GM12891 (cell line): ENCODE data around the gene MSH2.
A peak's percentile ranks its signal among the peaks of the same experiment; 100 is the strongest.

Experiments used
- DNase-seq: peaks from one replicate; pipeline ENCODE4 v3.0.0; 2011; ENCODE audit warnings: low spot score; ENCODE audit not compliant: insufficient read length
- FAIRE-seq: peaks from 2 replicates; lab custom pipeline; 2011; peaks lifted over from hg19 to GRCh38; lab: Jason Lieb, UNC
- PAX5 ChIP-seq: IDR thresholded peaks from 2 replicates; pipeline ENCODE4 v1.6.1; 2011; ENCODE audit warnings: low read length, moderate library complexity, mild to moderate bottlenecking; ENCODE audit not compliant: insufficient read depth, severe bottlenecking
- POLR2A ChIP-seq: IDR thresholded peaks from 2 replicates; pipeline ENCODE4 v1.6.1; 2011; ENCODE audit warnings: low read depth, low read length, control low read depth
- POLR2AphosphoS5 ChIP-seq: IDR thresholded peaks from 2 replicates; pipeline ENCODE4 v1.6.1; 2011; ENCODE audit warnings: low read depth, low read length, control low read depth
- POU2F2 ChIP-seq: IDR thresholded peaks from 2 replicates; pipeline ENCODE4 v1.6.1; 2011; ENCODE audit warnings: low read depth, mild to moderate bottlenecking, control low read depth, low read length, moderate library complexity
- SPI1 ChIP-seq: IDR thresholded peaks from 2 replicates; pipeline ENCODE4 v1.6.1; 2011; ENCODE audit warnings: low read depth, low read length, control low read depth
- TAF1 ChIP-seq: IDR thresholded peaks from 2 replicates; pipeline ENCODE4 v1.6.1; 2011; ENCODE audit warnings: low read depth, low read length, control low read depth

The MSH2 gene

DNA sequence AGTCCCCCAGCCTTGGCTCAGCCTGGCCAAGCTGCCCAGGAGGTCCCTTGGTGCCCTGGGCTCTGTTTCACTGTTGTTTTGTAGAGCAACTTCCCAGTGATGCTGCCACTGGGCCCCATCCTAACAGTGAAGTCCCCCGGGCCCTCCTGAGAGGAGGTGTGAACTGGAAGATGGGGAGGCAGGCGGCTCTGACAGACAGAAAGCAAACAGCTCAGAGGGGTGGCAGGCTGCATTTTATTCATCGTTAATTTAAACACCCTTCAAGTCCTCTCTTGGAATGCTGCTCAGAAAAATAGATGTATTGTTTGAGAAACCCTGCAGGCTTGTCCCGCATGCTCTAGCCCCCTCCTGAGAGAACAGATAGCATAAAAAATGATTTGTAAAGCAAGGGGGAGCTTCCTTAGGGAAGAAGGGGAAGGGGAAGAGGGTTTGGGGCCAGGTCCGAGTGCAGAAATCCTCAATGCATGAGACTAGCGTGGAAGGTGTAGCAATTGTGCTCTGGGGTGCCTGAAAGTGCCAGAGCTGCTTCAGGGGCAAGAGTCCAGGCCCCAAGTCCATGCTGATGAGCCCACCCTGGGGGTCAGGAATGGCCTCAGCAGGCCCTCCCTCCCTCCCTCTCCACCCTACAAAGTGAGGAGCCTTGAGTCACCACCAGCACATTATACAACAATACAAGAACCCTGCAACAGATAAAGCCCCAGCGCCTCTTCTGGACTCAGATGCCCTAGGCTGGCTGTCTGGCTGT lies 113.6 kb downstream of the MSH2 start:
- TF ChIP-seq TAF1 (no peak), SPI1 (no peak), PAX5 (no peak), POLR2AphosphoS5 (no peak), POU2F2 (no peak), POLR2A (no peak)
- FAIRE-seq, result no peak
- no peak for DNase-seq

DNA sequence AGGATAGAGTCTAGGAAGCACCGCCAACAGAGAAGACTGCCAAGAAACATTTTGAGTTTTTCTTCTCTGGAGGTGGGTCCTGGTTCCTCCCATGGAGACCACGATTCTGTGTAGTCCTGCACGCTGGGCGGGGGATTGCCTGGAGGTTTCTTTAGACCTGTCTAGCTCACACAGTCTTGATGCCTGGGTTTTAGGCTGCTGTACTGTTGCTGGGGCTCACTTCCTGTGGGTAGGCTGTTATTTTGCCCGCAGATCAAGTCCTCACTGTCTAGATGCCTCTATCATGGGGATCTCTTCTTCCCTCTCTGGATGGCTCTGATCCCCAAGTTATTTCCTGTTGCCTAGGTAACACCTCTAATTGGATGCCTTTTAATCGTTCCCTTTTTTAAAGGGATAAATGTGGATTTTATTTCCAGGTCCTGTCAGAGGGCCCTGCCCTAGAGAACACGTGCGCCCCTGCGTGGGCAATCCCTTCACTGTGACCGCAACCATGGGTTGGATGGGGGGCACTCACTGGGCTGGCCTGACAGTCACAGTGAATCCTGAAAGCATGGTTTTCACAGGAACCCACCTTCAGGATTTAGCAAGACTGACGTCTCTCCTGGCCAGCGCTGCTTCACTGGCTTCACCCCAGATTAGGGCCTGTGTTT lies 115.7 kb downstream of the MSH2 start:
- DNase-seq (no peak), FAIRE-seq (no peak)
- TF ChIP-seq TAF1 (no peak), POLR2A (no peak), SPI1 (no peak), POLR2AphosphoS5 (no peak), PAX5 (no peak), POU2F2 (no peak)

DNA sequence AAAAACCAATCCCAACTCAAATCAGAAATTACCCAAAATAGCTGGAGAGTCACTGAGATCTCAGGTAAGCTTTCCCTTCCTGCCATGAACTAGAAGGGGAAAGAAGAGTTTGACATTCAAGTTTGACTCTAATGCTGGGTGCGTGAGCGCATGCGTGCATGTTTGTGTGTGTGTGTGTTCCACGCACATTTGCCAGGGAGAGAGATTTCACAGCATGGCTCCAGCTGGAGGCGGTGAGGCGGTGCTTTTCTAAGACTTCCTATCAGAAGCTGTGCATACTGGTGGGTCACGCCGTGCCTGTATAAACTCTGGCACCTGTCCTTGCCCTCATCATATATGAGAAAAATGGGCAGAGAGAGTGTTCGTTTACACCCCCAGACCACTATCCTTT lies 116.2 kb downstream of the MSH2 start:
- TF ChIP-seq POLR2AphosphoS5 (no peak), SPI1 (no peak), POLR2A (no peak), POU2F2 (no peak), TAF1 (no peak), PAX5 (no peak)
- FAIRE-seq, result no peak
- DNase-seq, result no peak

DNA sequence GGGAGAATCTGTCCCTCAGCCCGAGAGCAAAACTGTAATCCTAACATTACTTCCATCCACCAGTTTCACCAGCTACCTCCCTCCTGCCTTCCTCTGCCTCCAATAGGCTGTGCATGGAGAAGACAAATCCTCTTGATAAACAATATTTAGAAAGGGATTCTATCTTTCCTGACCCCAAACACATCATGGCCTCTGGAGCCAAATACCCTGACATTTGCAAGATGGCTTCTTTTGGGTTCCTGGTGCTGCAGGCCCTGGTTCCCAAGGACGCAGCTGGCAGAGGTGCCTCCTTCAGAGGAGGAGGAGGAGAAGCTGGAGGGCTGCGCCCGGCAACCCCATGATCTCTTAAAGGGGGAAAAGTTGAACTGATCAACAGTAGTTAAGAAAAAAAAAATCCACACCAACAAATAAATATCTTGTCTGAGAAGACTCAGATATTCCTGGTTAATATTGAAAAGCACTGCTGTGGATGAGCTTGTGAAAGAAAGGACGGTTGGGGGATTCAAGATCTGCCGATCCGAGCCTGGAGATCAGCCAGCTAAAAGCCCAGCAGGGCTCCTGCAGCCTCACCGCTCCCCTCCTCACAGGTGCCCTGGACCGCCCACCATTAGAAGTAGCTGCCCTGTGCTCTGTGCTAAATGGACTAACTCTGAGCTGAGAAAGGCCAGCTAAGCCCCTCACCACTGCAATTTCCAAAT lies 116.8 kb downstream of the MSH2 start:
- FAIRE-seq (no peak), DNase-seq (no peak)
- TF ChIP-seq PAX5 (no peak), TAF1 (no peak), SPI1 (no peak), POLR2AphosphoS5 (no peak), POLR2A (no peak), POU2F2 (no peak)

DNA sequence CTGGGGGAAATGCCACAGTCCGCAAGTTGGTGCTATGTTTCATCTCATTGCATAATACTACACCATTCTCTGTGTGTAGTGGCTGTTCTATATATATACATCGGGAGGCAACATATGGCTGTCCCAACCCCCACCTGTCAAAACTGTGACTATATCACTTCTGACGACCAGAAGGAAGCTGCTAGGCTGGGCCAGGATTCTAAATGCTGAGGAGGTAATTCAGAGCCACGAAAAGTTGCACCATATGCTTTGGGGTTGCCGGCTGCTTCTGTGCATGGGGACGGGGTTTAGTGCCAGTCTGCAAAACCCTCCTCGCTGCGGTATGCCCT lies 117.3 kb downstream of the MSH2 start:
- no peak for DNase-seq
- TF ChIP-seq POU2F2 (no peak), POLR2AphosphoS5 (no peak), PAX5 (no peak), SPI1 (no peak), POLR2A (no peak), TAF1 (no peak)
- FAIRE-seq, result peak; percentile 71

DNA sequence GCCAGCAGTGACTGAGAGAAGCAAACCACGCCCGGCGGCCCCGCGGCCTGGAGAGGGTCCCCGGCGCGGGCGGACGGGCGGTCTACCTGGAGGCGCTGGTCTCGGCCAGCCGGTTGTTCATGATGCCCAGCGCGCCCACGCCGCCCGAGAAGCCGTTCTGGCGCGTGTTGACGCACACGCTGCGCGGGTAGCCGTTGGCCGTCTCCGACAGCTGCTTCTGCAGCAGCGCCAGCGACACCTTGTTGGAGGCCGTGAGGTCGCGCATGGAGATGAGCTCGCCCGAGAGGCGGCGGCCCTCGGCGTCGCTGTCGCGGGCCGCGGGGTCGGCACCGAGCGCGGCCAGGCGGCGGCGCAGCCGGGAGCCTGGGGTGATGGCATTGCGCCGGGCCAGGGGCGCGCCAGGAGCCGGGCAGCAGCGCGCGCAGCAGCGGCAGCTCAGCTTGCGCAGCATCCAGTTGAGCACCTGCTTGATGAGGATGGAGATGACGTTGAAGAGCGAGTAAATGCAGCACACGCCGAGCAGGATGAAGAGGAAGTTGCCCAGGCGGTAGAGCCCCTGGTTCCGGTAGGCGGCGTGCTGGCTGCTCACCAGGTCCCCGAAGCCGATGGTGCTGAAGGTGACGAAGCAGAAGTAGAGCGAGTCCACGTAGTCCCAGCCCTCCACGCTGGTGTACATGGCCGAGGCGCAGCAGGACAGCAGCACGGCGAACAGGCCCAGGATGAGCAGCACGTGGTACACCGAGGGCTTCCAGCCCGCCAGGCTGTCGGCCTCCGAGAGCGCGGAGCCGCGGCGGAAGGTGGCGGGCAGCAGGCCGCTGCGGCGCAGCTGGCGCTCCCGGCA lies 118.1 kb downstream of the MSH2 start:
- DNase-seq (peak; percentile 80), FAIRE-seq (peak; percentile 99)
- 0 out of 2 replicates have a peak, but pooled peaks have one; percentile 16 for TF ChIP-seq SPI1
- no peak for TF ChIP-seq POLR2A

DNA sequence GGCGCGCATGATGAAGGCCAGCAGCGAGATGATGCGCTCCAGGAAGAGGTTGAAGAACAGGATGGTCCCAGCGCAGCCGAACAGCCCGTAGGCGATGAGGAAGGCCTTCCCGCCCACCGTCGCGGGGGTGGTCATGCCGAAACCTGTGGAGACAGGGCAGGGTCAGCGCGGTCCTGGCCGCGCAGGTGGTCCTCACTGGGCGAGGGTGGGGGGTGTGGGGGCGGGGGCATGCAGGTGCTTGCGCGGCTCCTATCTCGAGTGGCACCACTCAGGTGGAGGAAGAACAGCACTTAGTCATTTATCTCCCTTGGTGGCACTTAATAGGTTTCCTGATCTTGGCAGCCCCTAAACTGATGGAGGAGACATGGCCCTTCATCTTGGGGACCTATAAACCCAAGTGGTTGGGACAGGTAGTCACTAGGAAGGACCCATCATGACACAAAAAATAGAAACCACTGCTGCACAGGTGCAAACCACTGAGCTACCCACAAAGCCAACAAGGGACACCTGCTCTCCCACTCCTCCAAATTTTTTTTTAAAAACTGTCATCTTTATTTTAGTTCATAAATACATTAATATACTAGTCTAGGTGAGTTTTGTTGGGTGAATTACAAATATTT lies 118.8 kb downstream of the MSH2 start:
- no peak for FAIRE-seq
- no peak for DNase-seq
- TF ChIP-seq SPI1, result no peak
- no peak for TF ChIP-seq POLR2A
- no peak for TF ChIP-seq TAF1
- no peak for TF ChIP-seq PAX5
- TF ChIP-seq POU2F2, result no peak
- TF ChIP-seq POLR2AphosphoS5, result no peak

DNA sequence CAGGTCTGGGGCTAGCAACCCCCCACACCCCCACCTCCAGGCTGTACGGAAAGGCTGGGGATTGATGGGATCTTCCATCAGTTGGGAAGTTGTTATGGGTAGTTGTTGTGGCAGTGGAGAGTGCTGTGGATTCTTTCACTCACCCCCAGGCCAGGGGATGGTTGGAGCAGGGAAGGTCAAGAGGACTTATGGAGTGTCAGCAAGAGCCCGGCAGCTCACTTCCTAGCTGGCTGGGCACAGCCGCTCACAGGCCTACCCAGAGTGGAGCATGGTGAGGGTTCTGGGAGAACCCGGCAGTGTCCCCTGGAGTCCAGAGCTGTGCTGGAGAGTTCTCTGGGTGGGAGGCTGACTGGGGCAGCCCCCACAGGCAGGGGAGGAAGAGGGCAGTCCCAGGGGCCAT lies 122.2 kb downstream of the MSH2 start:
- no peak for TF ChIP-seq POU2F2
- TF ChIP-seq POLR2A, result no peak
- no peak for TF ChIP-seq PAX5
- no peak for TF ChIP-seq POLR2AphosphoS5
- no peak for TF ChIP-seq TAF1
- no peak for TF ChIP-seq SPI1
- DNase-seq, result no peak
- FAIRE-seq, result no peak
